Fibroblast of lung (primary cell): ENCODE results near the gene RTN4IP1. TPM values are rescaled to one million over a fixed set of nuclear protein-coding genes. Genes with fewer than 3 reads are reported as not detected.
A peak's percentile ranks its signal among the peaks of the same experiment; 100 is the strongest.

Experiments used
- DNase-seq, 2 donors: peaks; one replicate each; pipeline versions ENCODE4 v3.0.0 to v3.0.0-alpha.2; 2010; ENCODE audit warnings: low read depth in 2 of 2
- H2AFZ ChIP-seq: 2 replicates; pipeline ENCODE4 v1.5.1; 2012; ENCODE audit warnings: low read length, control low read depth, inconsistent platforms
- H3K27ac ChIP-seq: 2 replicates; pipeline ENCODE4 v1.5.1; 2011; ENCODE audit warnings: low read length, control low read depth; ENCODE audit not compliant: insufficient read depth
- H3K27me3 ChIP-seq: 2 replicates; pipeline ENCODE4 v1.5.1; 2011; ENCODE audit warnings: mild to moderate bottlenecking, low read length; ENCODE audit not compliant: control insufficient read depth, insufficient read depth
- H3K36me3 ChIP-seq: 2 replicates; pipeline ENCODE4 v1.5.1; 2011; ENCODE audit warnings: low read length; ENCODE audit not compliant: control insufficient read depth, insufficient read depth
- H3K4me1 ChIP-seq: 2 replicates; pipeline ENCODE4 v1.5.1; 2011; ENCODE audit warnings: low read length; ENCODE audit not compliant: control insufficient read depth, insufficient read depth; ENCODE audit errors: extremely low read depth
- H3K4me2 ChIP-seq: 2 replicates; pipeline ENCODE4 v1.5.1; 2011; ENCODE audit warnings: low read length, control low read depth; ENCODE audit not compliant: insufficient read depth; ENCODE audit errors: extremely low read depth
- H3K4me3 ChIP-seq, 4 experiments: fragments of 200-600 bp in 1 of 4; sonication (generic) in 1 of 4; replicated peaks in 1 of 4; 2 replicates each; pipeline ENCODE4 v1.5.1; 2011 to 2016; ENCODE audit warnings: low read length in 4 of 4, low read depth in 3 of 4, mild to moderate bottlenecking in 3 of 4, control low read depth in 2 of 4, inconsistent platforms in 1 of 4, mixed read lengths in 1 of 4; ENCODE audit not compliant: insufficient read depth in 1 of 4; ENCODE audit errors: control extremely low read depth in 1 of 4
- H3K79me2 ChIP-seq: 2 replicates; pipeline ENCODE4 v1.5.1; 2012; ENCODE audit warnings: mild to moderate bottlenecking, low read length, inconsistent platforms; ENCODE audit not compliant: control insufficient read depth, insufficient read depth
- H3K9ac ChIP-seq: 2 replicates; pipeline ENCODE4 v1.5.1; 2011; ENCODE audit warnings: mild to moderate bottlenecking, low read length, control low read depth; ENCODE audit not compliant: insufficient read depth
- H3K9me3 ChIP-seq: 2 replicates; pipeline ENCODE4 v1.5.1; 2012; ENCODE audit warnings: low read depth, low read length; ENCODE audit not compliant: control insufficient read depth, insufficient read depth
- H4K20me1 ChIP-seq: 2 replicates; pipeline ENCODE4 v1.5.1; 2011; ENCODE audit warnings: low read length; ENCODE audit not compliant: control insufficient read depth, insufficient read depth; ENCODE audit errors: extremely low read depth
- CTCF ChIP-seq, 2 donors: IDR thresholded peaks in 1 of 2; conservative IDR thresholded peaks in 1 of 2; 1 replicate in 1 of 2; 2 replicates in 1 of 2; pipeline ENCODE4 v1.5.1; 2011 to 2012; ENCODE audit warnings: low read length in 2 of 2, control low read depth in 1 of 2, inconsistent platforms in 1 of 2, low read depth in 1 of 2, mild to moderate bottlenecking in 1 of 2
- EZH2 ChIP-seq: IDR thresholded peaks from 2 replicates; pipeline ENCODE4 v1.5.1; 2012; ENCODE audit warnings: low read length, control low read depth, mild to moderate bottlenecking; ENCODE audit errors: missing control alignments
- polyA minus RNA-seq: library from RNA; depleted of rRNA, polyadenylated mRNA; stranded (reverse); fragments of >200 nt; gene quantifications from 2 replicates; pipeline ENCODE4 v1.2.3, GENCODE V29; 2011; ENCODE audit warnings: low replicate concordance
- polyA plus RNA-seq, 2 donors: library from polyadenylated mRNA; depleted of rRNA in 1 of 2; stranded (reverse) in 1 of 2; unstranded in 1 of 2; fragments of >200 nt; gene quantifications; 2 replicates each; pipeline ENCODE4 v1.2.1, GENCODE V29; 2011 to 2012; ENCODE audit warnings: missing spikeins in 1 of 2
- total RNA-seq: library from RNA; depleted of rRNA; stranded (reverse); fragments of >200 nt; gene quantifications from 2 replicates; pipeline ENCODE4 v1.2.1, GENCODE V29; 2014

The RTN4IP1 gene
- total RNA-seq (5.9 and 8.4 TPM in 2 replicates), polyA plus RNA-seq (9.2 and 10.0 TPM in 2 replicates), polyA minus RNA-seq (4.0 TPM in 1 of 2 replicates, not detected in the other)
- polyA plus RNA-seq (2012) = 6.7 and 9.3 TPM in 2 replicates

- Histone ChIP-seq H3K4me1 (peaks cover 3% of the 10 kb centered on the region), H3K79me2 (peaks cover 23% of the 10 kb centered on the region)
These were observed at the start of gene RTN4IP1, which contains the start of gene QRSL1 for GRCh38 chr6:106629103-106629858. Gene RTN4IP1, minus strand, starts transcription at chr6:106629498. Its CDS starts 477 bp downstream, at chr6:106629021. Gene QRSL1, plus strand, starts transcription at chr6:106629578. Its CDS starts 104 bp downstream, at chr6:106629682.

GRCh38 chr6:106677282-106677681, 48.0 kb upstream of the RTN4IP1 start:
- H3K4me3 ChIP-seq = no peak overlapping the region
- no peaks in the 10 kb centered on the region for H3K27me3 ChIP-seq
- H3K27ac ChIP-seq = no peak overlapping the region
- DNase-seq = no peak
- H4K20me1 ChIP-seq = no peaks in the 10 kb centered on the region
- no peak overlapping the region for H3K9ac ChIP-seq
- no peak overlapping the region for H3K4me2 ChIP-seq
- H2AFZ ChIP-seq = no peak overlapping the region
- H3K36me3 ChIP-seq = no peaks in the 10 kb centered on the region
- H3K4me1 ChIP-seq = no peaks in the 10 kb centered on the region
- no peaks in the 10 kb centered on the region for H3K9me3 ChIP-seq
- TF ChIP-seq CTCF (conservative IDR thresholded peaks at IDR 0.05 in 1 of 2, IDR thresholded peaks at IDR 0.05 in 1 of 2; ENCODE audit: low read depth in 1 of 2, low read length in 2 of 2) = no peak
- no peak for TF ChIP-seq EZH2
- H3K79me2 ChIP-seq = no peaks in the 10 kb centered on the region

More at GRCh38 chr6:106629103-106629858, at the start of gene RTN4IP1, which contains the start of gene QRSL1:
- peak within 1 kb of the TSS; percentile 84 for H3K27ac ChIP-seq
- no peaks in the 10 kb centered on the region for H3K9me3 ChIP-seq
- H3K27me3 ChIP-seq = no peaks in the 10 kb centered on the region
- H3K4me2 ChIP-seq = peak within 1 kb of the TSS; percentile 83
- peak; percentile 88 to 94 for DNase-seq
- peak within 1 kb of the TSS; percentile 82 for H3K9ac ChIP-seq
- peak within 1 kb of the TSS; percentile 69 to 96 (median 86) for H3K4me3 ChIP-seq
- no peaks in the 10 kb centered on the region for H4K20me1 ChIP-seq
- H2AFZ ChIP-seq = peak within 1 kb of the TSS; percentile 89
- TF ChIP-seq EZH2 (no peak), CTCF (conservative IDR thresholded peaks at IDR 0.05 in 1 of 2, IDR thresholded peaks at IDR 0.05 in 1 of 2; ENCODE audit: low read depth in 1 of 2, low read length in 2 of 2) (no peak)
- H3K36me3 ChIP-seq = no peaks in the 10 kb centered on the region

- Histone ChIP-seq H4K20me1 (no peaks in the 10 kb centered on the region), H3K4me1 (no peaks in the 10 kb centered on the region), H3K79me2 (no peaks in the 10 kb centered on the region), H3K4me3 (no peak overlapping the region), H3K36me3 (no peaks in the 10 kb centered on the region), H3K27me3 (no peaks in the 10 kb centered on the region), H3K27ac (no peak overlapping the region), H3K9ac (no peak overlapping the region), H3K4me2 (no peak overlapping the region), H2AFZ (no peak overlapping the region), H3K9me3 (no peaks in the 10 kb centered on the region)
- no peak for DNase-seq
- no peak for TF ChIP-seq CTCF (conservative IDR thresholded peaks at IDR 0.05 in 1 of 2, IDR thresholded peaks at IDR 0.05 in 1 of 2; ENCODE audit: low read depth in 1 of 2, low read length in 2 of 2)
- no peak for TF ChIP-seq EZH2
These were observed 45.4 kb upstream of the RTN4IP1 start for GRCh38 chr6:106674541-106675229.
